ENCODE measurements around the gene FRMD1.

Gene FRMD1

DNA sequence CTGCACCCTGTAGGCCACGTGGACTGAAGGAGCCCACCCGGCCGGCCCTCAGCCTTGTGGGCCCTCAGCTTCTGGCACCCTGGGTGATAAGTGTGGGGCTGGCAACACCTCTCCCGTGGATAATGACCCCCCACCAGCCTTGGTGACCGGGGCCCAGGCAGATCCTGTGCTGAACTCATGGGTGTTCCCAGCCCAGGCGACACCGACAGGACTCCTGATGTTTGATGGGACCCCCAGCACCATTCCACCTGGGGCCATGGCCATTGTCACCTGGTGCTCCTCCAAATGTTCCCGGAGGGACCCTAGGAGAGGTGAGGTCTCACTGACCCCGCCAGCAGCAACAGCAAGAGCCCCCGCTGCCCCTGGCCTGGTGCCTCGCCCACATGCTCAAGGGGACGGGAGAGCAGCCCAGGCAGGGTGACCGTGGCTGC is 19.4 kb upstream of the FRMD1 start:
- Histone ChIP-seq H3K9me3 (ENCODE audit: insufficient read depth, low read length) (no peaks in the 10 kb centered on the region), H3K4me1 (ENCODE audit: insufficient read depth, insufficient read length) (peaks cover 5% of the 10 kb centered on the region), H3K27me3 (ENCODE audit: insufficient read depth, insufficient read length) (no peaks in the 10 kb centered on the region), H3K4me3 (ENCODE audit: insufficient read length, low read depth) (no peak overlapping the region), H3K9ac (ENCODE audit: insufficient read length, low read depth) (no peak overlapping the region), H3K36me3 (ENCODE audit: insufficient read depth, insufficient read length, low read length) (no peaks in the 10 kb centered on the region)
- no peak for DNase-seq (ENCODE audit: low read depth, low spot score)
- TF ChIP-seq SUZ12 (IDR thresholded peaks at IDR 0.05; ENCODE audit: extremely low read depth, insufficient read depth, insufficient read length) (no peak), YY1 (IDR thresholded peaks at IDR 0.05; ENCODE audit: insufficient read depth, insufficient read length) (no peak), ZNF274 (IDR thresholded peaks at IDR 0.05; ENCODE audit: low read depth, low read length) (no peak)

DNA sequence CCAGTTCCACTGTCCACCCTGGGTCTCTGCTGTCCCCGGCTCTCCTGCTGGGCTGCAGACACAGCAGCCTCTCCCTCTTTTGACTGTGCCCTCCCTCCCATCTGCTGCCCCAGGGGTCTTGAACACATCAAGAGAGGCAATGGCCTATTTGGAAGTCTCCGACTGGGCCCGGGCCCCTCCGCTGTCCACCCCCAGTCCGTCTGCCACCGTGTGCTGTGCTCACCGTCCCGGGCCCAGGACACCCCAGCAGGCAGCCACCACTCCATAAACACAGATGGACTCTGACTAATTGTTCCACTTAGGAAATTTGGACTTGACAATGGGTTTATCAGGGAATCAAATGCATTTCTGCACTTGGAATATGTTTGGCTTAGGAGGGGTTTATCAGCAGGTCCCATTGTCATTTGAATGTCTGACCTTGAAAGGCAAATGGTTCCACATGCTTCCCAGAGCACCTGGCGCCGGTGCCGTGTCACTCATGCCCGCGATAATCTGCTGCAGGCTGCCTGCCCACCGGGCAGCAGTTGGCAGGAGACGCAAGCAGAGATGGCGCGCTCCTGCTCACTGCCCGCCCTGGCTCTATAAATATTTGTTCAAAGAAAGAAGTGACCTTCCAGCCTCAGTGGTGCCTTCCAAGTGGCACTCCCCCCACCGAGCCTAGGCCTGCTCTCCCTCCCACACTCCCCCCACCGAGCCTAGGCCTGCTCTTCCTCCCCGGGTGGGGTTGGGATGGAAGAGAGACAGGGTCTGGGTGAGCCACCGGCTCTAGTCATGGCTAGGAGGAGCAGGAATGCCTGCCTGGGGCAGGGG is 18.8 kb upstream of the FRMD1 start:
- Histone ChIP-seq H3K4me1 (ENCODE audit: insufficient read depth, insufficient read length) (peaks cover 5% of the 10 kb centered on the region), H3K9me3 (ENCODE audit: insufficient read depth, low read length) (no peaks in the 10 kb centered on the region), H3K9ac (ENCODE audit: insufficient read length, low read depth) (no peak overlapping the region), H3K27me3 (ENCODE audit: insufficient read depth, insufficient read length) (no peaks in the 10 kb centered on the region), H3K4me3 (ENCODE audit: insufficient read length, low read depth) (no peak overlapping the region), H3K36me3 (ENCODE audit: insufficient read depth, insufficient read length, low read length) (no peaks in the 10 kb centered on the region)
- TF ChIP-seq ZNF274 (IDR thresholded peaks at IDR 0.05; ENCODE audit: low read depth, low read length) (no peak), SUZ12 (IDR thresholded peaks at IDR 0.05; ENCODE audit: extremely low read depth, insufficient read depth, insufficient read length) (no peak), YY1 (IDR thresholded peaks at IDR 0.05; ENCODE audit: insufficient read depth, insufficient read length) (no peak)
- no peak for DNase-seq (ENCODE audit: low read depth, low spot score)

DNA sequence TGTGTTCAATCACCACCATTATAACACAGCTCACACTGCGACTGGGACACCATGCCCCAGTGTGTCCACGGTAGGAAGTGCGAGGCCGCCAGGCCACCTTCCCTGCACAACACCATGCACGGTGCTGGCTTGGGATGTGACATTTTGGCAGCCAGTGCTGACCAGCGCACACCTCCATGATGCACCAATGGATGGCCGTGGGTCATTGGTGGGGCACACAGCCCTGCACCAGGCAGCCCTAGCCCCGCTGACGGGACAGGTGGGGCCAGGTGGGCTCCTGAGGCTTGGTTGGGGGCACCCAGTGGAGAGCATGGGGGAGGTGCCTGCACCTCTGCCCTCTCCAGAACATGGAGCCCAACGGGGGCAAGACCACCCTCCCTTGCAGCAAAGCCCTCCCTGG is 18.2 kb upstream of the FRMD1 start:
- no peak overlapping the region for H3K9ac ChIP-seq (ENCODE audit: insufficient read length, low read depth)
- no peaks in the 10 kb centered on the region for H3K36me3 ChIP-seq (ENCODE audit: insufficient read depth, insufficient read length, low read length)
- peaks cover 5% of the 10 kb centered on the region for H3K4me1 ChIP-seq (ENCODE audit: insufficient read depth, insufficient read length)
- H3K9me3 ChIP-seq (ENCODE audit: insufficient read depth, low read length) = no peaks in the 10 kb centered on the region
- TF ChIP-seq ZNF274 (IDR thresholded peaks at IDR 0.05; ENCODE audit: low read depth, low read length) (no peak), YY1 (IDR thresholded peaks at IDR 0.05; ENCODE audit: insufficient read depth, insufficient read length) (no peak), SUZ12 (IDR thresholded peaks at IDR 0.05; ENCODE audit: extremely low read depth, insufficient read depth, insufficient read length) (no peak)
- no peak for DNase-seq (ENCODE audit: low read depth, low spot score)
- H3K4me3 ChIP-seq (ENCODE audit: insufficient read length, low read depth) = no peak overlapping the region
- no peaks in the 10 kb centered on the region for H3K27me3 ChIP-seq (ENCODE audit: insufficient read depth, insufficient read length)

DNA sequence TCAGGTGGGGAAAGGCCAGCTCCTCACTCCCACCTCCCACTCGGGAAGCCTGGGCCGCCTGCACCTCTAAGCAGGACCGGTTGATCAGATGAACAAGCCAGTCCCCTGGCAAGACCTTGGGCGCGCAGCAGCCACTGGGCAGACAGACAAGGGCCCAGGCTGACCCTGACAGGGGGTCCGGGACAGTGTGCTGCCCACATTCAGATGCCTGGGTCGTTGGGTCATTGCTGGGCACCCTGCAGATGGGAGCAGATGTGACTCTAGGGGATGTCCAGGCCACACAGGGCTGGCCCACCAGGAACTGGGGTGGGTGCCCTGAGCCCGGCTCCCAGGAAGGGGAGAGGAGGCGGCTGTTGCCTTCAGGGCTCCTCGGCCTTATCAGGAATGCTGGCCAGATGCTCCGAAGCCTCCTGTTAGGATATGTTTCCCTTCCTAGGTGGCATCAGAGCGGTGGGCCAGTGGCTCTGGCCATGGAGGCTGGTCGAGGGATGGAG is 17.3 kb upstream of the FRMD1 start:
- Histone ChIP-seq H3K9me3 (ENCODE audit: insufficient read depth, low read length) (no peaks in the 10 kb centered on the region), H3K36me3 (ENCODE audit: insufficient read depth, insufficient read length, low read length) (no peaks in the 10 kb centered on the region), H3K9ac (ENCODE audit: insufficient read length, low read depth) (no peak overlapping the region), H3K27me3 (ENCODE audit: insufficient read depth, insufficient read length) (no peaks in the 10 kb centered on the region), H3K4me1 (ENCODE audit: insufficient read depth, insufficient read length) (peaks cover 5% of the 10 kb centered on the region), H3K4me3 (ENCODE audit: insufficient read length, low read depth) (no peak overlapping the region)
- TF ChIP-seq YY1 (IDR thresholded peaks at IDR 0.05; ENCODE audit: insufficient read depth, insufficient read length) (no peak), SUZ12 (IDR thresholded peaks at IDR 0.05; ENCODE audit: extremely low read depth, insufficient read depth, insufficient read length) (no peak), ZNF274 (IDR thresholded peaks at IDR 0.05; ENCODE audit: low read depth, low read length) (no peak)
- no peak for DNase-seq (ENCODE audit: low read depth, low spot score)

DNA sequence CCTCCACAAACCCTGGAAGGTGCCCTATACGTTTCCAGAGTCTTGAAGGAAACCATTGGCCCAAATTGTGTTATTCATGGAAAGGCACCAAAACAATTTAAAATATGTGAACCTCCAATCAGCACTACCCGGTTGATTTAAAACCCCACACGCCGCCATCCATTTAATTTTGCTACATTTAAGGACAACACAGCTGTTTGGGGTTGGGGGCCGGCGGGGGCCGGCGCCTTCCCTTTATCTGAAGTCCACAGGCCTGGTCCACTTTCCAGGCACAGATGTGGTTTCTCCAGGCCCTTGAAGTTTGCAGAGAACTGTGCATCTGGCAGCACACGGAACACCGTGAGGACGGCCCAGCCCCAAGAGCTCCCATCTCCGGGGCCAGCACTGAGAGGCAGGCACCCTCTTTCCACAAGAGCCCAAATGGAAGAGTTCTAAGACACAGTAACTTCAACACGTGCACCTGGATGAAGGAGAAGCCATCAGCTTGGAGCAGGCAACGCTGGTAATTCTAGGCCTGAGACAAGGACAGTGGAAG is 16.8 kb upstream of the FRMD1 start:
- H3K4me3 ChIP-seq (ENCODE audit: insufficient read length, low read depth) = no peak overlapping the region

DNA sequence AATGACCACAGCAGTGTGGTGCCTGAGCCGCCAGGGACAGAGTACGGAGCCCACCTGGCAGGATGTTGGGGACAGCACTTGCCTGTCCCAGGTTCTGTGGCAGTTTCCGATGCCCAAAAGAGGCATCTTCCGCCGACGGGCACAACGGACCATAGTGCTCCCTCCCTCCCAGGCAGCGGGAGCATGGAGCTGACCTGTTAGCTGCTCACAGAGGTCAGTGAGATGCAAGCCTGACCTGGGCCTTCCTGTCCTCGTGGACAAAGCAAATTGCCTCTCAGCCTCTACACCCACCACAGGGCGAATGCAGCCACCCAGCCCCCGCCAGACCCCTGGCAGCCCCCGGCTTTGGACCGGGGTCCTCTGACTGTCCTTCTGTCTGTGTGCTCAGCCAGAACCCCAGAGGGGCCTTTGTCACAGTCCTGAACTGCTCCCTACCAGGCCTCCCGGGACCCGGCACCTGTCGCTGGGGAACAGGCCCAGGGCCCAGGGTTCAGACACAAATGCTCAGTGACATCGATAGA is 16.2 kb upstream of the FRMD1 start:
- DNase-seq (ENCODE audit: low read depth, low spot score) = no peak
- H3K27me3 ChIP-seq (ENCODE audit: insufficient read depth, insufficient read length) = no peaks in the 10 kb centered on the region
- TF ChIP-seq ZNF274 (IDR thresholded peaks at IDR 0.05; ENCODE audit: low read depth, low read length) = no peak
- no peak for TF ChIP-seq YY1 (IDR thresholded peaks at IDR 0.05; ENCODE audit: insufficient read depth, insufficient read length)
- TF ChIP-seq SUZ12 (IDR thresholded peaks at IDR 0.05; ENCODE audit: extremely low read depth, insufficient read depth, insufficient read length) = no peak

More for the DNA sequence above, 16.8 kb upstream of the FRMD1 start:
- Histone ChIP-seq H3K9me3 (ENCODE audit: insufficient read depth, low read length) (no peaks in the 10 kb centered on the region), H3K4me1 (ENCODE audit: insufficient read depth, insufficient read length) (peaks cover 5% of the 10 kb centered on the region), H3K36me3 (ENCODE audit: insufficient read depth, insufficient read length, low read length) (no peaks in the 10 kb centered on the region), H3K27me3 (ENCODE audit: insufficient read depth, insufficient read length) (no peaks in the 10 kb centered on the region), H3K9ac (ENCODE audit: insufficient read length, low read depth) (no peak overlapping the region)
- no peak for TF ChIP-seq YY1 (IDR thresholded peaks at IDR 0.05; ENCODE audit: insufficient read depth, insufficient read length)
- TF ChIP-seq ZNF274 (IDR thresholded peaks at IDR 0.05; ENCODE audit: low read depth, low read length) = no peak
- TF ChIP-seq SUZ12 (IDR thresholded peaks at IDR 0.05; ENCODE audit: extremely low read depth, insufficient read depth, insufficient read length) = no peak
- no peak for DNase-seq (ENCODE audit: low read depth, low spot score)

DNA sequence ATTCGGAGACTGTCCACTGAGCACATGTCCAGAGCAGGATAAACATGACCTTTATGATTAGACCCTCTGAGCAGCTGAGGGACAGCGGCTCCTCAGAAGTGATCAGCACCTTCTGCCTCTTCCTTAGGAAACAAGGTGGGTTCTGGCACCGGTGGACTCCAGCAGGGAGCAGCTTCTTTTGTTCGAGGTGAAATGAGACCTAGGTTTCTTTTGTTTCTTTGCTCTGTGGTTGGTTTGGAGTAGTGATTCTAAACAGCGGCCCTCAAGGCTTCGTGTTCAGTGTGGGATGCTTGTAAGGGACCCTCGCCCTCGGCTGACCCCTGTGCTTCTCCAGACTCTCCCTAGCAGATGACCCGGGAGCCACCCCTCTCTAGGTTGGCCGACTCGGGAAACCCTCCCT is 14.6 kb upstream of the FRMD1 start:
- H3K36me3 ChIP-seq (ENCODE audit: insufficient read depth, insufficient read length, low read length) = no peaks in the 10 kb centered on the region
- H3K27me3 ChIP-seq (ENCODE audit: insufficient read depth, insufficient read length) = no peaks in the 10 kb centered on the region
- DNase-seq (ENCODE audit: low read depth, low spot score) = no peak
- TF ChIP-seq YY1 (IDR thresholded peaks at IDR 0.05; ENCODE audit: insufficient read depth, insufficient read length) = no peak
- no peak for TF ChIP-seq SUZ12 (IDR thresholded peaks at IDR 0.05; ENCODE audit: extremely low read depth, insufficient read depth, insufficient read length)
- no peak for TF ChIP-seq ZNF274 (IDR thresholded peaks at IDR 0.05; ENCODE audit: low read depth, low read length)
- no peak overlapping the region for H3K9ac ChIP-seq (ENCODE audit: insufficient read length, low read depth)
- peaks cover 13% of the 10 kb centered on the region for H3K4me1 ChIP-seq (ENCODE audit: insufficient read depth, insufficient read length)
- no peaks in the 10 kb centered on the region for H3K9me3 ChIP-seq (ENCODE audit: insufficient read depth, low read length)
- no peak overlapping the region for H3K4me3 ChIP-seq (ENCODE audit: insufficient read length, low read depth)

More for the DNA sequence above, 16.2 kb upstream of the FRMD1 start:
- H3K9ac ChIP-seq (ENCODE audit: insufficient read length, low read depth) = no peak overlapping the region
- H3K9me3 ChIP-seq (ENCODE audit: insufficient read depth, low read length) = no peaks in the 10 kb centered on the region
- no peaks in the 10 kb centered on the region for H3K36me3 ChIP-seq (ENCODE audit: insufficient read depth, insufficient read length, low read length)
- H3K4me1 ChIP-seq (ENCODE audit: insufficient read depth, insufficient read length) = peaks cover 5% of the 10 kb centered on the region
- no peak overlapping the region for H3K4me3 ChIP-seq (ENCODE audit: insufficient read length, low read depth)

Measured in NT2/D1 (cell line).